Epithelial cell of proximal tubule (primary cell): ENCODE results near the gene ZC3H18. TPM values are rescaled to one million over a fixed set of nuclear protein-coding genes. Genes with fewer than 3 reads are reported as not detected.

Source experiments
- DNase-seq: peaks from one replicate; pipeline ENCODE4 v3.0.0-alpha.2; 2011; ENCODE audit warnings: low read depth
- H3K4me3 ChIP-seq: 2 replicates; pipeline ENCODE4 v1.5.1; 2011; ENCODE audit warnings: low read depth, mild to moderate bottlenecking, low read length
- CTCF ChIP-seq: conservative IDR thresholded peaks from 2 replicates; pipeline ENCODE4 v1.5.1; 2012; ENCODE audit warnings: low read depth, mild to moderate bottlenecking, low read length
- total RNA-seq: library from RNA; depleted of rRNA; stranded (reverse); fragments of >200 nt; gene quantifications from 2 replicates; pipeline ENCODE4 v1.2.3, GENCODE V29; 2015

The ZC3H18 gene
- total RNA-seq, 1 donor from 2014 or later = 18.3 TPM

DNA sequence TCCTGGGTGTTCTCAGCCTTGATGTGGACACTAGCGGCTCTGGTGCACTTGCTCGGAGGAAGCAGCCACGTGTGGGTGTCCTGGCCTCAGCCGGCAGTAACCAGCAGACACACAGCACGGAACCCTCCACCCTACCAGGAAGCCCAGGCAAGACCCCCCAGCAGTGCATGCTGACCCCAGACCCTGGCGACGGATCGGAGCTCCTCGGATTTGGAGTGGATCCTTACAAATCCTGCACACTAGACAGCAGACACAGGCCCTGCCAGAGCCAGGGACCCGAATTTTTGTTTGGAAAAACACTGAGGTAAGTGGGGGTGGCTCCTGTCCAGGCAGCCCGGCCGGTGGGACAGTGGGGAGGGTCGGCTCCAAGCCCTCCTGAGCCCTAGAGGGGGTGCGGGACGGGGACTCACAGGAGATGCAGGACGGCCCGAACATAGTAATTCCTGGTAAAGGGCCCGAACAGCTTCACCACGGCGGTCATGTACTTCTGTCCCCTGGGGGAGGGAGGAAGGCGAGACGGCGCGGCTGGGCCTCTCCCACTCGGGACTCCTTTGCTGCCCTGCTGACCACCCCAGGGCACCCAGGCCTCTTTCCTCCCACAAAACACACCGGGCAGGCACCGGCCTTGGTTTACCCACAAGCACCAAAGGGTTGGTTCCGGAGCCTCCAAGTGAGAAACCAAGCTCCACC is 76.3 kb downstream of the ZC3H18 start:
- no peak overlapping the region for H3K4me3 ChIP-seq
- no peak for DNase-seq
- no peak for TF ChIP-seq CTCF

DNA sequence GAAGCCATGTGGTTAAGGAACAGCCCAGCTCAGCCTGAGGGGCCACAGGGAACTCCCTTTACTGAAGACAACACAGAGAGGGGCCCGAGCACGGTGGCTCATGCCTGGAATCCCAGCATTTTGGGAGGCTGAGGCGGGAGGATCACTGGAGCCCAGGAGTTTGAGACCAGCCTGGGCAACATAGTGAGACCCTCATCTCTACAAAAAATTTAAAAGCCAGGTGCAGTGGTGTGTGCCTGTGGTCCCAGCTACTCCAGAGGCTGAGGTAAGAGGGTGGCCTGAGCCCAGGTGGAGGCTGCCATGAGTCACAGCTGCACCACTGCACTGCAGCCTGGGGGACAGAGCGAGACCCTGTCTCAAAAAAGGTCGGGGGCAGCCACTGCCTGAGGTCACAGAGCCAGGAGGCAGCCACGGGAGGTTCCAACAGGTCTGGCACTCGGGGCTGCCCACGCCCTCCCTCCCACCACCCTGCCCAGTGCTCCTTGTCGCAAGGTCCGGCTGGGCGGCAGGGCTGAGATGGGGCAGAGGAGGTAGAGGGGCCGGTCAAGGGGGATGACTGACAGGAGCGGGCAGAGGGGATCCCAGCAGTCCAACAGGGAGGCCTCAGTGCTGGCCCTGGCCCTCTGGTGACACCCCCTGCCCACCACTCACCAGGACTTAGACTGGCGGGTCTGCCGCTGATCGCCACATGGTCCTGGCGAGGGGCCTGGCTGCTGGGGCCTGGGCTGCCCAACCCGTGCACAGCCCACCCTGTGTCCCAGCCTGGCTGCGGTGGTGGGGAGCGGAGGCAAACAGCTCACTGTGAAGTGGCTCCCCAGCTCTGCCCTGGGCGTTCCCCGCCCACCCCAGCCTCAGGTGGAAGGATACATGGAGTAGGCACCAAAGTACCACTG is 77.2 kb downstream of the ZC3H18 start:
- TF ChIP-seq CTCF = no peak
- DNase-seq = no peak

DNA sequence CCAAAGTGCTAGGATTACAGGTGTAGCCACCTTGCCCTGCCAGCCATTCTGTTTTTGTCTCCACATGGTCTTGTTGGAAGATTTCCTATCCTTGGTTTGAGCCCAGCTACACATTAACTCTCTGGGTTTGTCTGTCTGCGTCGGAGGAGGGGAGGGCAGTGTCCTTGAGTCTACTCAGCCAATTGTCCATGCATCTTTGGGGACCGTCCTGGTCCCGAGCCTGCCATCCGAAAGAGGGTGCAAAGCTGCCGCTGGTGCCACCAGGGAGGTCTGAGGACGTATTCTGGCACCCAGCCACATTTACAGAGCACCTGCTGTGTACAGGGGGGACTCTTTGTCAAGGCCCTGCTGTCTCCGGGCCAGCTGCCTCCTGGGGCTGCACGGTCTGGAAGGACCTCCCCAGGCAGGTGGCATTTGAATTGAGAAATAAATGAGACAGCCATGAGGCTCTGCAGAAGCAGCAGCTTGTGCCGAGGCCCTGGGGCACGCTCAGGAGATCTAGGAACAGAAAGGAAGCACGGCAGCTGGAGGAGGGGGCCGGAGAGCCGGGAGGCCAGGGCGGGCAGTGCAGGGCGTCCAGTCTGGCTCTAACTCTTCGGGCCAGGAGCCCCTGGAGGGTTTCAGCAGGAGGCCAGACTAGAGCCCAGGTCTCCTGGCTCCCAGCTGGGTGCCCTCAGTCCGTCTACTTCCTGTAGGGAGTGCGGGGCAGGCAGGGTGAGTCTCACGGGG is 79.2 kb downstream of the ZC3H18 start:
- peak overlapping the region; percentile 95 for H3K4me3 ChIP-seq
- no peak for TF ChIP-seq CTCF
- DNase-seq = no peak

More for the DNA sequence above, 77.2 kb downstream of the ZC3H18 start:
- H3K4me3 ChIP-seq = no peak overlapping the region

DNA sequence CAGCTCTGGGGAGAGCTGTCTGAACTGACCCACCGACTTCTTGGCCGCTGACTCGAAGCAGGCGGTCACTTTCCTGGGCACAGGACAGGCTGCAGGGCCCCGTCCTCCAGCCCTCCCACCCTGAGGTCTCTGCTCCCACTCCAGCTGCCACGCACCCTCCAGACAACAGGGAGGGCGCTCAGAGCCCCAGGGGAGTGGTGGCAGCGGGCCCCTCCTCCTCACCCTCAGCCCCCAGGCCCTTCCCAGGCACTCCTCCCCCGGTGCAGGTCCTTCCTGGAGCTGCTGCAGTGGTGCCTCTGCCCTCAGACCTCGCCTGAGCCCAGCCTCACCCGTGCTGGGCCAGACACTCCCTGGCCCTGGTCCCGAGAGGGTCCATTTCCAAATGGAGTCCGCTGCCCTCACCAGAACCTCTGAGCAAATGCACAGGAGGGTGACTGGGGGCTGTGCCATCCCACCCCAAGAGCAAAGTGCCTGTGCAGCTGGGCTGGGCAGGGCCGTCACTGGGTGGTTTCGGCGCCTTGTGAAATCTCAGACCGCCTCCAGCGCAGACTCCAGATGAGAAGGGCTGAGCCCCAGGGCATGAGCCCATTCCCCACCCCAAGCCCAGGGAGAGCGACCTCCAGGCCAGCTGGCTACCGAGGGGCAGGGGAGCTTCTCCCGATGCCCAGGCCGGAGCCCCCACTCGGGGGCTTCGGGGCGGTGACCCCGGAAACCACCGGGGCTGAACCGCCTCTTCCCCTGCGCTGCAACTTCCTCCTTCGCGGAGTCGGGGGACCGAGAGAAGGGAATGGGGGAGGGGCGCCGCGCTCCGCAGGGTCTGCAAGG is 79.9 kb downstream of the ZC3H18 start:
- no peak for TF ChIP-seq CTCF
- no peak for DNase-seq
- H3K4me3 ChIP-seq = peak overlapping the region; percentile 95

DNA sequence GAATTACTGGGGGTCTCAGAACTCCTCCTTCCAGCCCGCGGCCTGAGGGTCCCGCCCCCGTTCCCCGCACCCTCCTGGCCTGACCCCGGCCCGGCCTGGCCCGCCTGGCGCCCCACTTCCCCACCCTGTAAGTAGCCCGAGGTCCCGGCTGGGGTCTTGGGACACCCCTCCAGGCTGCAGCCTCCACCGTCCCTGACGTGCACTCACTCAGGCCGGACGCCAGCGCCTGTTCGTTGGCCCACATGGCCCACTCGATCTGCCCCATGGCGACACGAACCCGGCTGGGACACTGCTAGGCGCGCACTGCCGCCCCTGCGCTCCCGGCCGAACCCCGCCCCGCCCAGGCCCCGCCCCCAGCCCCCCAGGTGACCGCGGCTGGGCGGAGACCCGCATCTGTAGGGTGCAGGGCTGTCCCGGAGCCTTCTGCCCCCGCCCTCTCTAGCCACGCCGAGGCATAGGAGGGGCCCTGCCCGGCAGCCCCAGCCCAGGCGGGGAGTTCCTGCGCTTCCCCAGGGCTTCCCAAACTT is 80.6 kb downstream of the ZC3H18 start, which contains the start of gene CYBA:
Gene CYBA, minus strand, starts transcription at position 305 of the 527 bp plus-strand sequence. Its CDS starts 40 bp downstream, at position 265.
- TF ChIP-seq CTCF = no peak
- no peak for DNase-seq
- H3K4me3 ChIP-seq = peak within 1 kb of the TSS; percentile 95
